AG09319 (cell line): Measurements from ENCODE around the gene AFAP1.

ENCODE experiments used
- DNase-seq: peaks from one replicate; pipeline ENCODE4 v3.0.0-alpha.2; 2010; ENCODE audit warnings: low read depth; ENCODE audit errors: extremely low read depth
- TF ChIP-seq, protein P1 (sequence below): IDR thresholded peaks from 2 replicates; pipeline ENCODE4 v1.5.1; 2011; ENCODE audit warnings: low read depth, mild to moderate bottlenecking, inconsistent platforms, low read length, moderate library complexity

Gene AFAP1

DNA sequence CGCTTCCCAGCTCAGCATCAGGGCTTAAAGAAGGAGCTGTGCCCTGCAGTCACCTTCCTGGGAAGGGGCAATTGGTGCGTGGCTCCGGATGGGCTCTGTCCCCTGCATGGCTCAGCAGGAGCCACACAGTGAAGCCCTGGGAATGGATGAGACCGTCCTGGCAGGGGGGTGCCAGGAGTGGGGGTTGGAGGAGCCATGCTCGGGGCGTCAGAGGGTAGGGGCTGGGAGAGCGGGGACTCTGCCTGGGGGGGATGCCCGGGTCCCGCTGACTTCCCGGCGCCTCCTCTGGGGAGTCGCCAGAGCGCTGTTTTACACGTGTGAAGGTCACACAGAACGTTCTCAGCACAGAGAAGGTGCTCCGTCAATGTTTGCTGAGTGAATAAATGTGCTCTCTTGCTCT lies 184.1 kb downstream of the AFAP1 start:
- TF ChIP-seq, protein P1, sequence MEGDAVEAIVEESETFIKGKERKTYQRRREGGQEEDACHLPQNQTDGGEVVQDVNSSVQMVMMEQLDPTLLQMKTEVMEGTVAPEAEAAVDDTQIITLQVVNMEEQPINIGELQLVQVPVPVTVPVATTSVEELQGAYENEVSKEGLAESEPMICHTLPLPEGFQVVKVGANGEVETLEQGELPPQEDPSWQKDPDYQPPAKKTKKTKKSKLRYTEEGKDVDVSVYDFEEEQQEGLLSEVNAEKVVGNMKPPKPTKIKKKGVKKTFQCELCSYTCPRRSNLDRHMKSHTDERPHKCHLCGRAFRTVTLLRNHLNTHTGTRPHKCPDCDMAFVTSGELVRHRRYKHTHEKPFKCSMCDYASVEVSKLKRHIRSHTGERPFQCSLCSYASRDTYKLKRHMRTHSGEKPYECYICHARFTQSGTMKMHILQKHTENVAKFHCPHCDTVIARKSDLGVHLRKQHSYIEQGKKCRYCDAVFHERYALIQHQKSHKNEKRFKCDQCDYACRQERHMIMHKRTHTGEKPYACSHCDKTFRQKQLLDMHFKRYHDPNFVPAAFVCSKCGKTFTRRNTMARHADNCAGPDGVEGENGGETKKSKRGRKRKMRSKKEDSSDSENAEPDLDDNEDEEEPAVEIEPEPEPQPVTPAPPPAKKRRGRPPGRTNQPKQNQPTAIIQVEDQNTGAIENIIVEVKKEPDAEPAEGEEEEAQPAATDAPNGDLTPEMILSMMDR: no peak
- no peak for DNase-seq

DNA sequence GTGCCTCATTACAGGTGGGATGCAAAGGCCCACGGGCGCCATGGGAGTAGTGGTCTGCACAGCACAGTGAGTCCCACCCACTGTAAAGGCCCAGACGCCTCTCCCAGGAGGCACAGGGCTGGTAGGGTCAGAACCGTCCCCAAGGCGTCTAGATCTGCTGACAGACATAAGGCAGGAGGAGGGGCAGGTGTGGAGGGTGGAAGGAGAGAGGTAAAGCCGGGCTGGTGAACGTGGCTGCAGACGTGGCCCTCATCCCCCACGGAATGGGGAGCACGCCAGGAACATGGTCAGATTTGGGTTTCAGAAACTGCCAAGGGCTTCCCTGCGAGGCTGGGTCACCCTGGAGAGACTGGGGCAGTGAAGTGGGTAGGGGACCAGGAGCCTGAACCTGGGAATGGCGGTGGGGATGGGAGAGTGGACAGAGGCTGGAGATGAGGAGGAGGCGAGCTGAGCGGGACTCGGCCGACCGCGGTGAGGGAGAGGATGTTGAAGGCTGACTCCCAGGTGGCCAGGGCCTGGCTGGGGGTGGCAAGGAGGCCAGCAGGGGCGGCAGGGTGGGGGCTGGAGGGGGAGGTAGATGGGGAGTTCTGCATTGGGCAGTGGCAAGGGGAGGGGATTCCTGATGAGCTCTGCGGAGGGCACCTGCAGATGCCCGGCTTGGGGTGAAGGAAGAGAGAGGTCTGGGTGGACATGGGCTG lies 184.9 kb downstream of the AFAP1 start:
- TF ChIP-seq, protein P1: no peak
- DNase-seq: no peak

DNA sequence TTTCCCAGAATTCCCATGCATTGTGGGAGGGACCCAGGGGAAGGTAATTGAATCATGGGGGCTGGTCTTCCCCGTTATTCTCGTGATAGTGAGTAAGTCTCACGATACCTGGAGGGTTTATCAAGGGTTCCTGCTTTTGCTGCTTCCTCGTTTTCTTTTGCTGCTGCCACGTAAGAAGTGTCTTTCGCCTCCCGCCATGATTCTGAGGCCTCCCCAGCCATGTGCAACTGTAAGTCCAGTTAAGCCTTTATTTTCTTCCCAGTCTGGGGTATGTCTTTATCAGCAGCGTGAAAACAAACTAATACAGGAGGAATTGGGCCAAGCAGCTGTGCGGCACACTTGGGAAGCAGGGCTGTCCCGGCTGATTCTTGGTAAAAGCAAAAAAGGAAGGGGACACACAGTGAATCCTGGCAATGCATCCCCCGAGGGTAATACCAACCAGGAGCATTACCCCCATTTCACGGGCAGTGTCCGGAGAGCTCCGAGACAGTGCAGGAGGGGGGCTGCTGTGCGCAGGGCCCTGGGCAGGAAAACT lies 185.7 kb downstream of the AFAP1 start:
- TF ChIP-seq, protein P1: no peak
- no peak for DNase-seq

DNA sequence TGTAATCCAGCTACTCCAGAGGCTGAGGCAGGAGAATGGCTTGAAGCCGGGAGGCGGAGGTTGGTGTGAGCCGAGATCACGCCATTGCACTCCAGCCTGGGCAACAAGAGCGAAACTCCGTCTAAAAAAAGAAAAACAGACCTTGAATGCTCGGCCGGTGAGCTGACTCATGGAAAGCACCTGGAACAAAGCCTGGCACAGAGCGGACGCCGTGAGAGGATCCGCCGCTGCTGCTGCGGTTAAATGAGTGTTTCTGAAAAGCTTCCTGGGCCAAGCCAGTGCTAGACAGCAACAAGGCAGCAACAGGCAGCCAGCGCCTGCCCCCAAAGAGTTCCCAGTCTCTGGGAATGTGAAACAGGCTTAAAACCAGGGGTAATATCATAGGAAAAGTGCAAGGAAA lies 186.4 kb downstream of the AFAP1 start:
- TF ChIP-seq, protein P1: no peak
- DNase-seq: no peak

DNA sequence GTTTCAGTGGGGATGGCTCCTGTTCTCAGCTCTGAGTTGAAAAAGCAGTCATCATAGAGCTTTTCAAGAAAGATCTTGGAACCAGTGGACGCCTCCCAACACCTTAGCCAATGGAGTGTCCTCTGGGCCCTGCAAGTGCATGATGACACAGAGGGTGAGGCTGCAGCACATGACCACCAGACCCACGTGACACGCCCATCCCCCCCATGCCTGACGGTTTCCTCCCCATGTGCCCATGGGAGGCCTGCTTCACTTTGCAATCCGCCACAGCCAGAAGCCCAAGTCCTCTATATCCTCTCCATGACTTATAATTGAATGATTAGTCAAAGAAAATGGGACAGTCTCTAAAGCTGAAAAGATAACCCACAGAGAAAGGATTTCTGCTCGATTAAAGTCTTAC lies 187.0 kb downstream of the AFAP1 start:
- DNase-seq: no peak
- TF ChIP-seq, protein P1: no peak

DNA sequence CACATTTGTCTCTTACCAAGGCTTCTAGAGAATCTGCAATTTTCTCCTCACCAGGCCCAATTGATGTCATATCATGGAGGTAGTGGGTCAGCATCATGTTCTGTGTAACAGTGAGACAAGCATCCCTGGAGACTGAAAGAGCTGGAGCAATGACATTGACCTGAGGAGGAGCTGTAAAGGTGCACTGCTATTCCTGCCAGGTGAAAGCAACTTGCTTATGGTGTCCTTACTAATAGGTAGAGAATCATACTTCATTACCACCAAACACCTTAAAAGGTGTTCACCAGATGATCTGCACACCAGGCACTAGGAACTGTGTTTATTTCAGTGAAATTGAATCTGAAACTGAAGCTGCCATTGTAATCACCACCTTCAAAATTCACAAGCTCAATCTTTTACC lies 188.7 kb downstream of the AFAP1 start:
- DNase-seq: no peak
- TF ChIP-seq, protein P1: no peak

DNA sequence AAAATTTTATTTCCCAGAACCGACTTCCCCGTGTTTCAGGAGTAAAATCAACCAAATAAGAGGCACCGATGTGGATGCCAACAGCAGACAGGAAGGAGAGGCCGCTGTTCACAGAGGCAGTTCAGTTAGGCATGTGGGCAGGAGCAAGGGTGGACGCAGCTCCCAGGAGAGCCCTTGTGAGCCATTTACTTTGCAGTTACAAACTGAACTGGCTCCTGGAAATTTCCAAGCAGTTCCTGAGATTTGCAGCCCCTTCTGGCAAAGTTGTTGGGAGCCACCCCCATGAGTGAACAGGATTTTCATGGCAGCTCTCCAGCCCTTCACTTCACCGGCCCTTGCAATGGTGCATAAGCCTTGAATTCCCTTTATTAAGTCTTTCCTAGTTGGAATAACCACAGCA lies 189.1 kb downstream of the AFAP1 start:
- TF ChIP-seq, protein P1: no peak
- DNase-seq: no peak
